GM18517 (cell line): Measurements from ENCODE around the gene SHTN1.

Experiments used
- ATAC-seq: cut with Tn5 transposase; IDR thresholded peaks from one replicate; pipeline ENCODE4 v1.9.1; 2021; ENCODE audit warnings: mild to moderate bottlenecking, moderate library complexity; ENCODE audit not compliant: unreplicated experiment

SHTN1 gene

GRCh38 chr10:116988311-116988710, 16.7 kb downstream of the SHTN1 start:
- no peak for ATAC-seq

- ATAC-seq = no peak
These were observed 19.4 kb downstream of the SHTN1 start for GRCh38 chr10:116985611-116986010.

DNA sequence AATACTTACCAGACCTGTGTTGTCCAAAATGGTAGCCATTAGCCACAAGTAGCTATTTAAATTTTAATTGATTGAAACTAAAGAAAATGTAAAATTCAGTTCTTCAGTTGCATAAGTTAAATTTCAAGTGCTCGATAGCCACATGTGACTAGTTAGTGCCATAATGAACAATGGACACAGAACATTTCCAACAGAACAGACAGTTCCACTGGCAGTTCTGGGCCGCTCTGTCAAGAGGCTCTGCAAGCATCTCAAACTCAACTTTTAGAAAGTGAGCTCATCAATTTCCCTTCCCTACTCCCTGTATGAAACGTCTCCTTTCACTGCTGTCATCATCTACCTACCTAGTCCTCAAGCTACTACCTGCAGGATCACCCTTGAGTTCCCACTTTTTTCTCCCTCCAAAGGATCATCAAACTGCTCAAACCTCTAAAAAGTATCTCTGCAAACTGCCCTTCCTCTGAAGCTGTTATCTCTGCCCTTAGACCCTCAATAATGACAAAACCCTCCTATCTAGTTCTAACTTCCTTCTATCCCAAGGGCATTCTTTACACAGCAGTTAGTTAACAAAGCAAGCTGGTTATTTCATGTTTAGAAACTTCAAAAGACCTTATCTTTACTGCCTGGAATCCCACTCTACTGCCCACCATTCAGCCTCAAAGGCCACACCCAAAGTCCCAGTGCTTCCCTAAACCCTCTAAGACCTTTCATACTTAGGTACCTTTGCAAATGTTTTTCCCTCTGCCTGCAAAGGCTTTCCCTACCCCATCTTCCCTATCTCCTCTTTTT, 20.6 kb downstream of the SHTN1 start:
- ATAC-seq = no peak

GRCh38 chr10:116980041-116980440, 24.9 kb downstream of the SHTN1 start:
- ATAC-seq = no peak

DNA sequence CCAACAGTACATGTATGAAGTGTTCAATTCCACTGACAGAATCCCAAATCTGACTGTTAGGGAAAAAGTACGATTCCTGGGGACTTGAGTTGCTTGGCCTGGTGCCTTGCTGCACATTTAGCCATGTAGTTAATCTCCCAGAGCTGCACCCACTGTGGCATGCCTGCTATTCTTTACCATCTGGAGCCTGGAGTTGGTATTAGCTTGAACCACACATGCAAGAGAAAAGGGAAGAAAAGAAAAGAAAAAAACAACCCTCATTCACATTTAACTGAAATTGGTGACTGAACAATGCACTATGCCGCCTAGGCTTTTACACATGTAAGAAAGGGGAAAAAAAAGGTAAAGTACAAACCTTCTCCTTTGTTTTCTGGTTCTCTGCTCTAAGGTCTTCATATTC, 26.1 kb downstream of the SHTN1 start:
- no peak for ATAC-seq

DNA sequence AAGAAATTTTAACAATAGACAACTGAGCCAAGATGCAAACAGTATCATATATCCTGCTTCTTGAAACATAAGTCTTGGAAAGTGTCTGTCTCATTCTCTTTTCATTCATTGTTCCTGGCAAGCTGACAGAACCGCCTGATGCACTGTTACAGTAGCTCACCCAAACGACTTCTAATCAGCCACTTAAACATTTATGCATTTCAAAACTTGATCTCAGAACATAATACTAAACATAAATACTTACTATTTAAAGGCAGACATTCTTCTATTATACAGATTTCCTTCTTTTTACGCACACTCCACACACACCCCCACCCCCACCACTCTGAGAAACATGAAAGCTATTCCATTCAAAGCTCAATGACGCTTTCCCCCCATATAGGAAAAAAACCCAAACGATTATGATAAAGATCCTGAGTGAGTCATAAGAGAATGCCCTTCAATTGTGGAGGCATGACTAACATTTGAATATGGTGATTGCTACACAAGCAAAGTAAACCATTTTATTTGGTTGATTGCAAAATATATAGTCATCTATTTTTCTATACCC, 30.5 kb downstream of the SHTN1 start:
- no peak for ATAC-seq

DNA sequence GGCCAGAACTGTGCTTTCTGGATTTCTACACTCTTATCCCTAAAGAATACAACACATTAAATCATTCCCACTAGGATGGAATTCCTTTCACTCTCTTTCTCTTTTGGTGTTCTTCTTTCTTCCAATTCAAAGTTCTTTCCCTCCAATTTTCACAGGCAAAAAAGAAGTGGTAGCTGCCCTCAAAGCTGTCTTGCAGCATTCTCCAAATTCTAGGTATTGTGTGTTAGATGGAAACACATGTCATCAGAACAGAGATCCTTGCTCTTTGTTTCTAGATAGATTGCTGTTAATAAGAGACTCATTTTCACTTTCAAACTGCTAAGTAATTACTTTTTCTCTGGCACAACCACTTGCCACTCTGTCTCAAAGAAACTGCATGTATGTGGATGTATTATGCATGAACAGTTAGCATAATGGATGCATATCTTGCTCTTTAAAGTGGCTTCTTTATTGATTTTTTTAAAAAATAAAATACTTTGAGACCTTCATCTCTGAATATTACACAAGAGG, 31.0 kb downstream of the SHTN1 start:
- no peak for ATAC-seq

DNA sequence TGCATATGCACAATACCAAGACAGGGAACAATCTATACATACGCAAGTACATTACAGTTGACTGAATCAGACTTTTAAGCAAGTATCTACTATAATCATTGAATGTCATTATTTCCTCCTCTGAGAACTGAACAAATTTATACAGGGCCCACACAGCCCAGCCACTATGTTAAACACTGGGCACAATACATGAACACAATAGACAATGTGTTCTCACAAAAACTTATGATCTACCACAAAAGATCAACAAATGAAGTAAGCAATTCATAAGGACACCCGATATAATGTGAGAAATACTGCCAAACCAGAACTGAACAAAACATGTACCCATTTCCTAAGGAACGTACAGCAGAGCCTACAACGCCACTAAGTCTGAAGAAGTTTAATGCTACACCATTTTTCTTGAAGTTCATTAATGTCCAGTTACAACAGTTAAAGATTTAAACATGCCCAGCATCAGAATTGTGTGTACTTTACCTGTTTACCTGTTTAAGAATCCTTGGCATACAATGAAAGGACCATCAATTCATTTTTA, 31.5 kb downstream of the SHTN1 start:
- ATAC-seq = no peak

DNA sequence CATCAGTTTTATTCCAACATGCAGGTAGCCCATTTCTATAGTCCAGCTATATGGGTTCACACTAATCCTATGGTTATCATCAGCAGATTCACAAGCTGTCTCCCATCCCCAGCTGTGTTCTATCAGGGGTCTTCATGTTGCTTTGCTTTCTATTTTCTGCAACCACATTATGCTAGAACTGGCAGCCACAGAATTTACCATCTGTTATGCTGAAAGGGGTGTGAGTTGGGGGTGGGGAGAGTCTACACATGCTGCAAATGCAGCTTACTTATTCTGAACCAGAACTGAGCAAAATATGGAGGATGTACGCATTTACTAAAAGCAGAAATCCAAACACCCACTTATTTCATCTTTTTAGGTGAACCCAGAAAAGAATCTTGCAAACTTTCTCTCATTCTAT, 32.9 kb downstream of the SHTN1 start:
- ATAC-seq = no peak

GRCh38 chr10:116970050-116970449, 34.9 kb downstream of the SHTN1 start:
- no peak for ATAC-seq

- no peak for ATAC-seq
These were observed 36.7 kb downstream of the SHTN1 start for GRCh38 chr10:116968331-116968730.

- ATAC-seq = no peak
These were observed 43.4 kb downstream of the SHTN1 start for GRCh38 chr10:116961406-116962251.

DNA sequence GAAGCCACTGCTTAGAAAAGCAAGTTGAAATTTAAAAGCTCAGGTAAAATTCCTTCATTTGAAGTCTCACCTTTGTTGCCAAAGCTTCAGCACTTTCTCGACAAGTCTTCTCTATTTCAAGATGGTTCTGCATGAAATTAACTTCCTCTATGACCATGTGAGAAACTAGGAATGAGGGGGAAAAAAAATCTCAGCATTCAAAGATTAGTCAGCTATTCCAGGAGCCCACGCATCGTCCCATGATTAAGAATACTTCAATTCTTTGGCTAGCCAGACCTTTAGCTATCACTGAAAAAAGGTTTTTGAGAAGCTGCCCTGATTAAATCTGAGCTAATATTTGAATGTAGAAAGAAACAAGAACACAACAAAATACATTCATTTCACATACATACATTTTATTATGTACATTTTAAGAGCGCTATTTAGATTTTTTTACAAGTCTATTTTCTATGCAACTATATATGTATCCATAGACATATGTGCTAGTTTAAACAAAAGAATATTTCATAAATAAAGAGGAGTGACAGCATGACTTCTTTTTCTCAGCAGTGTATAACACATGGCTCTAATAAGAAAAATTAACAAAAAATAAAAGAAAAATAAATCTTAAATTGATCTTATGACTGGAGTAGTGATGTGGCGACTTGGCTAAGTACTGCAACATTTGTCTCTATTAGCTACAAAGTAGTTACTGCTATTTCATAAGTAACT, 44.8 kb downstream of the SHTN1 start:
- no peak for ATAC-seq

- no peak for ATAC-seq
These were observed 52.3 kb downstream of the SHTN1 start for GRCh38 chr10:116952729-116953128.

- no peak for ATAC-seq
These were observed 56.5 kb downstream of the SHTN1 start for GRCh38 chr10:116948530-116948870.

DNA sequence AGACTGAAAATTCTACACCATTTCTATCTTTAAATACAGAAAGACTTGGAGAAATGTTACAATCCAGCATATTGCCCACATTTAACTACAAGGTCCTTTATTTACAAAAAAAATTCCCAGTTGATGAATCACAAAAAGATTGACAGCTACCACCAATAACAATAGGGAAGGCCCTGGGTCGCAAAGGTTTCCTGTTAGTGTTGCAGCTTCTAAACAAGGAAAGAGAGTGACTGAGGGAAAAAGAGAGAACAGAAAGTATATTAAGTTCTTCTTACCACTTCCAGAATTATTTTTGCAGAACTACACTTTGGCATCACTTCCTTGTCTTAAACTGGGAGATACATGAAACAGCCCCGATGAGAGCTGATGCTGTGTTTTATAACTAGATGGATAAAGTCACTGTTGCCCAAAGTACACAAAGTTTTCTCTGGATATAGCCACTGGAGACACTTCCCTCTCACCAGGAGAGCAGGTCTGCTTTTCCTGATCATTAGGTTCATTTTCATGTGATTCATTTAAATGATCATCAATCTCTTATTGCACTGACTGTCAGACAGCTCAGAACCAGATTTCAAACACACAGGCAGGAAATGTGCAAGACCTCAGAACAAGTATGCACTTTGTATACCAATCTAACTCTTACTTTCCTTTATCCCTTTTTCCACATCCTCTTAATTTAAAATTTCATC, 57.0 kb downstream of the SHTN1 start:
- no peak for ATAC-seq

DNA sequence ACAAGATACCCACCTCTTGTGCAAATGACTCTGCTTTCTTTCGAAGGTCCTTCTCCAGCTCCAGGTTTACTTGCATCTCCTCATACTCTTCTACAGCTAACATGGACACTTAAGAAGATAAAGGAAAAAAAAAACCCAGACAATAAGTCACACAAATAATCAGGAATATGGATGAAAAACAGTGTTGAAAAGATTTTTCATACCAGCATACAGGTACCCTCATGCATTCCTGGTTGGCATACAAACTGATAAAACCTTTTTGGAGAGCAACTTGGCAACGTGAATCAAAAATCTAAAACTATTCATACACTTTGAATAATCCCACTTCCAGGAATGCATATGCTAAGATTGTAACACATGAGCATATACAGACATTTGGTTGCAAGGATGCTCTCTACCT, 60.1 kb downstream of the SHTN1 start:
- ATAC-seq = no peak

DNA sequence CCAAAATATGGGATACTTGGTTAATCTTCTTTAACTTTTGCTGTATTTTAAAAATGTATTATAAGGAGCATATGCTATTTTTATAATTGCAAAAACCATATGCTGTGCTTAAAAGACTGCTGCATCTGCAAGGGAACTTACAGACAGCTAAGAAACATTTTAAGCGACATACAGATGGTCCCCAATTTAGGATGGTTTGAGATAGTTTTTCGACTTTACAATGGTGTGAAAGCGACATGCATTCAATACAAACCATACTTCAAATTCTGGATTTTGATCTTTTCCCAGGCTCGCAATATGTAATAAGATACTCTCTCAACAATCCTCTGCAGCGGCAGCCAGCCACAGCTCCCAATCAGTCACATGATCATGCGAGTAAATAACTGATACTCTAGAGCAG, 73.2 kb downstream of the SHTN1 start:
- ATAC-seq = no peak

DNA sequence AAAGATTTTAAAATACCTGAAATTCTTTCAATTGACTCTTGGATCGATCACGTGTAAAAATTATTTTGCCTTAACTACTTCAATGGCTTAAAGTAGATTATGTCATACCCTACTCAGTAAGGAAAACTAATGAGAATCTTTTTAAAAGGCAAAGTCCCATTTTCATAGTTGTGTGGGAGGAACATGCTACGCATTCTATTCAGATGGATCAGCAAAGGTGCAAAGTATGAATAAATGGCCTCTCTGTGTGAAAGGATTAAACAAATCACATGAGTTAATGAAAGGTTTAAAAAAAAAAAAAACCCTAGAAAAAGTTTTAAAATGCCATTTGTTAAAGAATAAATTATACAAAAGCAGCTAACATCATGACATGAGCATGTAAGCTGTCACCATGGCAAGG, 78.6 kb downstream of the SHTN1 start:
- ATAC-seq = no peak

DNA sequence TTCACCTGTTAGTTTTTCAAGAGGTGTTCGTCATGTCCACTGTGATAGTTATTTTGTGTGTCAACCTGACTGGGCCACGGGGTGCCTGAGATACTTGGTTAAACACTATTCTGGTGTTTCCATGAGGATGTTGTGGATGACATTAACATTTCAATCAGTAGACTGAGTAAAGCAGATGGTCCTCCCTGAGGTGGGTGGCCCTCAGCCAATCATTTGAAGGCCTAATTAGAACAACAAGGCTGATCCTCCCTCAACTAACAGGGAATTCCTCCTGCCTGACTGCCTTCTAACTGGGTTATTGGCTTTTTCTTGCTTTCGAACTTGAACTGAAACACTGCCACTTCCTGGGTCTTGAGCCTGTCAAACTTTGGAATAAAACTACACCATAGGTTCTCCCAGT, 79.9 kb downstream of the SHTN1 start:
- ATAC-seq = no peak
